ENCODE results near the gene TIMM44.

- no peak for TF ChIP-seq CTCF (IDR thresholded peaks at IDR 0.05)
- TF ChIP-seq EP300 (IDR thresholded peaks at IDR 0.05), result no peak
Observed at GRCh38 chr19:7932930-7933300, 10.6 kb downstream of the TIMM44 start.

Measured in esophagus muscularis mucosa (tissue), 3 donors.